A549 (cell line): ENCODE data around the gene TBC1D14. TPM values are rescaled to one million over a fixed set of nuclear protein-coding genes. Genes with fewer than 3 reads are reported as not detected.
A peak's percentile ranks its signal among the peaks of the same experiment; 100 is the strongest.

Experiments
- ATAC-seq, 2 experiments: fragments of 200-7000 bp in 1 of 2; fragments of >200 bp in 1 of 2; cut with Nextera tagmentation in 1 of 2; cut with Tn5 transposase in 1 of 2; 3 replicates each; pipeline versions ENCODE4 v1.8.0 to v1.9.1; 2018 to 2020; ENCODE audit warnings: mild to moderate bottlenecking in 1 of 2, moderate library complexity in 1 of 2
- CTCF ChIA-PET: fragments of 300-600 bp; sonication (Branson Sonifier 250); formaldehyde crosslinking; extraction: SDS; loops from one replicate; lab custom pipeline; 2021; ENCODE audit warnings: antibody characterized with exemption, inconsistent platforms; lab: Yijun Ruan, JAX
- POLR2A ChIA-PET: fragments of 350-600 bp; formaldehyde crosslinking; extraction: SDS; loops from one replicate; lab custom pipeline; 2021; ENCODE audit warnings: antibody characterized with exemption, inconsistent platforms; lab: Yijun Ruan, JAX
- DNase-seq, 2 experiments: peaks; one replicate each; pipeline versions ENCODE4 v3.0.0 to v3.0.0-alpha.2; 2011 to 2016; ENCODE audit warnings: low read depth in 1 of 2, low spot score in 1 of 2
- FAIRE-seq: peaks from 2 replicates; lab custom pipeline; 2011; peaks lifted over from hg19 to GRCh38; lab: Jason Lieb, UNC
- H3K27ac ChIP-seq, 2 experiments: fragments of >200 bp; sonication (Bioruptor Twin); formaldehyde crosslinking; 3 replicates each; pipeline ENCODE4 v1.5.1; 2016 to 2017
- H3K4me1 ChIP-seq: fragments of >200 bp; sonication (Bioruptor Twin); formaldehyde crosslinking; 3 replicates; pipeline ENCODE4 v1.6.1; 2016
- H3K4me2 ChIP-seq: fragments of >200 bp; sonication (Bioruptor Twin); formaldehyde crosslinking; 3 replicates; pipeline ENCODE4 v1.6.1; 2016
- H3K4me3 ChIP-seq: fragments of >200 bp; sonication (Bioruptor Twin); formaldehyde crosslinking; 3 replicates; pipeline ENCODE4 v1.5.1; 2016
- H3K9me3 ChIP-seq: fragments of >200 bp; sonication (Bioruptor Twin); formaldehyde crosslinking; 3 replicates; pipeline ENCODE4 v1.6.1; 2016
- ATOH8 ChIP-seq: fragments of 250-450 bp; sonication (Bioruptor Pico); IDR thresholded peaks from 2 replicates; pipeline ENCODE4 v1.5.0; 2020; ENCODE audit warnings: low read depth, mild to moderate bottlenecking, moderate library complexity
- CEBPB ChIP-seq, 2 experiments: fragments of >200 bp in 1 of 2; sonication (Bioruptor Twin) in 1 of 2; formaldehyde crosslinking in 1 of 2; IDR thresholded peaks; 2 replicates each; pipeline ENCODE4 v1.6.1; 2012 to 2016
- CTCF ChIP-seq: fragments of >200 bp; sonication (Bioruptor Twin); formaldehyde crosslinking; IDR thresholded peaks from 3 replicates; pipeline ENCODE4 v1.5.1; 2016
- EHF ChIP-seq: fragments of 250-450 bp; sonication (Bioruptor Pico); IDR thresholded peaks from 2 replicates; pipeline ENCODE4 v1.5.0; 2020; ENCODE audit warnings: mild to moderate bottlenecking
- ELK1 ChIP-seq: fragments of 150-350 bp; IDR thresholded peaks from 2 replicates; pipeline ENCODE4 v1.6.1; 2014; ENCODE audit warnings: low read depth, mild to moderate bottlenecking, low read length
- EP300 ChIP-seq, 2 experiments: fragments of >200 bp; sonication (Bioruptor Twin); formaldehyde crosslinking; IDR thresholded peaks; 2 replicates in 1 of 2; 3 replicates in 1 of 2; pipeline ENCODE4 v1.6.1; 2016 to 2017
- FOSB ChIP-seq: fragments of 250-450 bp; sonication (Bioruptor Pico); IDR thresholded peaks from 2 replicates; pipeline ENCODE4 v1.5.0; 2020; ENCODE audit warnings: mild to moderate bottlenecking, moderate library complexity
- FOSL2 ChIP-seq, 2 experiments: fragments of 450-650 bp in 1 of 2; fragments of >200 bp in 1 of 2; sonication (Bioruptor Twin) in 1 of 2; formaldehyde crosslinking; IDR thresholded peaks; 2 replicates each; pipeline versions ENCODE4 v1.5.0 to v1.6.1; 2016 to 2020; ENCODE audit warnings: mild to moderate bottlenecking in 1 of 2, moderate library complexity in 1 of 2
- HDAC2 ChIP-seq: fragments of 200-600 bp; sonication (generic); IDR thresholded peaks from 2 replicates; pipeline ENCODE4 v1.6.1; 2016
- HOXB13 ChIP-seq: fragments of 250-450 bp; sonication (Bioruptor Pico); IDR thresholded peaks from 2 replicates; pipeline ENCODE4 v1.5.0; 2020; ENCODE audit warnings: low read depth, mild to moderate bottlenecking, moderate library complexity
- JUN ChIP-seq, 2 experiments: fragments of >200 bp; sonication (Bioruptor Twin); formaldehyde crosslinking; IDR thresholded peaks; 2 replicates in 1 of 2; 3 replicates in 1 of 2; pipeline ENCODE4 v1.6.1; 2016 to 2017
- MAZ ChIP-seq: fragments of 150-350 bp; IDR thresholded peaks from 2 replicates; pipeline ENCODE4 v1.6.1; 2014; ENCODE audit warnings: antibody characterized with exemption, low read depth, low read length, borderline replicate concordance
- MYC ChIP-seq: IDR thresholded peaks from 2 replicates; pipeline ENCODE4 v1.6.1; 2012; ENCODE audit warnings: mild to moderate bottlenecking, inconsistent platforms, low read length, improper control_type of control experiment, borderline replicate concordance
- NFE2L2 ChIP-seq: fragments of 150-350 bp; conservative IDR thresholded peaks from 2 replicates; pipeline ENCODE4 v1.6.1; 2014; ENCODE audit warnings: low read length
- RNF2 ChIP-seq: fragments of 200-600 bp; sonication (generic); IDR thresholded peaks from 2 replicates; pipeline ENCODE4 v1.6.1; 2016; ENCODE audit warnings: low read depth, mild to moderate bottlenecking, antibody characterized with exemption, moderate library complexity, borderline replicate concordance
- TFCP2L1 ChIP-seq: fragments of 250-450 bp; sonication (Bioruptor Pico); IDR thresholded peaks from 2 replicates; pipeline ENCODE4 v1.5.0; 2021; ENCODE audit warnings: mild to moderate bottlenecking
- ZC3H11A ChIP-seq: fragments of 450-650 bp; IDR thresholded peaks from 2 replicates; pipeline ENCODE4 v1.6.1; 2014; ENCODE audit warnings: antibody characterized with exemption, mild to moderate bottlenecking
- ZFP36 ChIP-seq: fragments of 450-650 bp; IDR thresholded peaks from 2 replicates; pipeline ENCODE4 v1.6.1; 2014; ENCODE audit warnings: borderline replicate concordance; ENCODE audit not compliant: partially characterized antibody
- WGBS: methylation state at CpG from one replicate; pipeline ENCODE4 v1.1.6; 2017; ENCODE audit errors: missing lambda C conversion rate; 5-methylcytosine and 5-hydroxymethylcytosine counted together
- polyA plus RNA-seq, 4 experiments: library from polyadenylated mRNA; depleted of rRNA in 3 of 4; stranded (reverse); fragments of >200 nt; fragmentation: RNase III in 1 of 4; extraction: RNeasy Plus Mini Kit Qiagen cat#74134 plus additional on column Dnase treatment in 1 of 4; gene quantifications; 2 replicates in 3 of 4; 3 replicates in 1 of 4; pipeline ENCODE4 v1.2.3, GENCODE V29; 2011 to 2017
- TF ChIP-seq, protein P1 (sequence below): IDR thresholded peaks from 2 replicates; pipeline ENCODE4 v1.6.1; 2012

TBC1D14 gene
- polyA plus RNA-seq, 2 of the 4 experiments (the other 2 are of a cell fraction): 30.2 to 39.0 TPM

DNA sequence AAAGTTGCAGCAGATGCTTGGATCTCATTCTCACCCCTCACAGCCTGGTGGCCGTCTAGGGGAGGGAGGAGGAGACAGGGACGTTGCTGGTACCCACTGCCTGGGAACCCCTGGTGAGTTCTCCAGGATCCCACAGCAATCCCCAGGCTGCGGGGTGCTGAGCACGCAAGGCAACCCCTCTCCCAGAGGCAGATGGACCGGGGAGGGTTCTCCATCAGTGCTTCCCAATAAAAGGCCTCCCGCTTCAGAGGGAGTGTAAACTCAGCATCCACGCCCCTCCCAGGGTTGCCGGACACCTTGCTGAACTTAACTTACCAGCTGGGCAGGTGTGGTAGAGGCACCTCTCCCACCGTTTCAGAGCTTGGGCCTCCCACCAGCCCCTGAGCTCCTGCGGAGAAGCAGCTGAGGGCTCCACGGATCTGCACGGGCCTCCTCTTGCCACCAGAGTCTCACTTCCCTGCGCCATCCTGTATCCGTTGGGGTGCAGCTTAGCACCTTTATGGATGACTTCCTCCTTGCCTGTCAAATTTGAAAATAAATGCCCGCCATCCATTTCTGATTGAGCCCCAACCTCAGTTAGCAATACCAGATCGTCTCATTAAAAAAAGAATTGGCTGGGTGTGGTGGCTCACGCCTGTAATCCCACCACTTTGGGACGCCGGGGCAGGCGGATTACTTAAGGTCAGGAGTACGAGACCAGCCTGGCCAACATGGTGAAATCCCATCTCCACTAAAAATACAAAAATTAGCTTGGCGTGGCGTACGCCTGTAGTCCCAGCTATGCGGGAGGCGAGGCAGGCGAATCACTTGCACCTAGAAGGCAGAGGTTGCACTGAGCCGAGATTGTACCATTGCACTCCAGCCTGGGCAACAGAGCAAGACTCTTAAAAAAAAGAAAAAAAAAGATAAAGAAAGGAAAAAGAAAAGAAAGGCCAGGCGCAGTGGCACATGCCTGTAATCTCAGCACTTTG is 14.8 kb upstream of the TBC1D14 start:
- H3K9me3 ChIP-seq: peaks cover 11% of the 10 kb centered on the region; the same call in 2 of the 3 replicates
- no peak overlapping the region for H3K4me3 ChIP-seq
- H3K4me2 ChIP-seq: peak overlapping the region; percentile 64; the same call in 2 of the 3 replicates
- POLR2A ChIA-PET: no interaction called here
- CTCF ChIA-PET: interaction anchor here (0.8 to 2.1 kb wide), 10 partner anchors 9 to 205 kb away, joined by 3 to 6 read pairs (median 4); no protein-coding TSS in a partner anchor
- no peak for FAIRE-seq
- no peak for DNase-seq
- H3K27ac ChIP-seq: peak overlapping the region; percentile 90 to 95
- 92% methylated on average over 23 of the region's 29 CpGs for WGBS
- ATAC-seq: no peak
- TF ChIP-seq NFE2L2: no peak
- TF ChIP-seq TFCP2L1 (CRISPR knock-in tag): no peak
- no peak for TF ChIP-seq EHF (CRISPR knock-in tag)
- TF ChIP-seq HOXB13: no peak
- no peak for TF ChIP-seq CTCF
- no peak for TF ChIP-seq JUN (IDR thresholded peaks at IDR 0.05)
- no peak for TF ChIP-seq MAZ
- TF ChIP-seq EP300 (IDR thresholded peaks at IDR 0.05): no peak
- TF ChIP-seq ZC3H11A: no peak
- TF ChIP-seq ELK1: no peak
- no peak for TF ChIP-seq HDAC2
- TF ChIP-seq FOSB: no peak
- no peak for TF ChIP-seq ZFP36
- no peak for TF ChIP-seq ATOH8 (CRISPR knock-in tag)
- TF ChIP-seq FOSL2 (IDR thresholded peaks at IDR 0.05): no peak
- TF ChIP-seq FOSL2 (CRISPR knock-in tag; IDR thresholded peaks at IDR 0.05): no peak
- H3K4me1 ChIP-seq: peaks cover 37% of the 10 kb centered on the region

DNA sequence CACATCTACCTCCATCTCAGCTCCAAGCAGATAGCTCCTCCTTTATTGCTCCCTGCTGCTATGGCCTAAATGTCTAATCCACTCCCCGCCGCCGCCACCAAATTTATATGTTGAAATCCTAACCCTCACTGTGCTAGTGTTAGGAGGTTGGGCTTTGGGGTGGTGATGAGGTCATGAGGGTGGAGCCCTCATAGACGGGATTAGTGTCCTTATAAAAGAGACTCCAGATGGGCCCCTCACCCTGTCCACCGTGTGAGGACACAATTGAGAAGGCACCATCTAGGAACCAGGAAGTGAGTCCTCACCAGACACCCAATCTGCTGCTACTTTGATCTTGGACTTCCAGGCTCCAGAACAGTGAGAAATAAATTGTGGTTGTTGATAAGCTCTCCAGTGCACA is 13.6 kb upstream of the TBC1D14 start:
- Histone ChIP-seq H3K27ac (peak overlapping the region; percentile 49 to 95; a peak in 5 of 6 replicates), H3K4me3 (no peak overlapping the region), H3K4me2 (no peak overlapping the region), H3K9me3 (no peaks in the 10 kb centered on the region; the same call in 2 of the 3 replicates), H3K4me1 (peaks cover 37% of the 10 kb centered on the region)
- no peak for TF ChIP-seq RNF2
- CTCF ChIA-PET: interaction anchor here (0.7 to 2.3 kb wide), 8 partner anchors 10 to 206 kb away, joined by 3 to 10 read pairs (median 4); partner anchors contain the start of gene TBC1D14
- POLR2A ChIA-PET: no interaction called here
- FAIRE-seq: no peak
- DNase-seq: no peak
- 90% methylated on average over 5 of the region's 5 CpGs for WGBS
- ATAC-seq: no peak

DNA sequence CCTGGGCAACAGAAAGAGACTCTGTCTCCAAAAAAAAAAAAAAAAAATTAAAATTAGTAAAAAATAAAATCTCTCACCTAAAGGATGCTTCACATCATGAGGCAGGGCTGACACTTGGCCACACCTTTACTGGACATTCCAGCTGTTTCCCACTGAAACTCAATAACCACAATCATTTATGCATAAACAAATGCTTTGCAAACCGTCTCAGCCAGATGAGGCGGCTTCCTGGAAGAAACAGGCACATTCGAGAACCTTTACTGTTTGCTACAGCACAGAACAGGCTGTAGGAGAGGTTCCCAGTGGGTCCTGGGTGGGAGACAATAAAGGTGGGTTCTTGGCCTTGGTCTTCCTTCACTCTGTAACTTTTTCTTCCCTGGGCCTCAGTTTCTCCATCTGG is 10.9 kb upstream of the TBC1D14 start:
- H3K4me2 ChIP-seq: no peak overlapping the region
- POLR2A ChIA-PET: interaction anchor here (0.7 to 1.9 kb wide), 2 partner anchors 10 to 198 kb away, joined by 4 to 9 read pairs; partner anchors contain the start of gene TBC1D14
- no peak for ATAC-seq
- TF ChIP-seq FOSL2 (IDR thresholded peaks at IDR 0.05) (no peak), FOSL2 (CRISPR knock-in tag; IDR thresholded peaks at IDR 0.05) (no peak), MYC (no peak), CEBPB (IDR thresholded peaks at IDR 0.05) (no peak)
- TF ChIP-seq, protein P1, sequence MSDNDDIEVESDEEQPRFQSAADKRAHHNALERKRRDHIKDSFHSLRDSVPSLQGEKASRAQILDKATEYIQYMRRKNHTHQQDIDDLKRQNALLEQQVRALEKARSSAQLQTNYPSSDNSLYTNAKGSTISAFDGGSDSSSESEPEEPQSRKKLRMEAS: no peak
- TF ChIP-seq, all 56 proteins: peak for 0
- no peak overlapping the region for H3K4me3 ChIP-seq
- H3K27ac ChIP-seq: 0 out of 6 replicates have a peak overlapping the region, but pooled peaks of 1 of the 2 experiments have one; percentile 22
- no peaks in the 10 kb centered on the region for H3K9me3 ChIP-seq
- H3K4me1 ChIP-seq: peaks cover 10% of the 10 kb centered on the region
- 91% methylated on average over 3 of the region's 3 CpGs for WGBS
- no peak for DNase-seq
- CTCF ChIA-PET: interaction anchor here (1.3 to 1.9 kb wide), 3 partner anchors 9 to 183 kb away, joined by 3 to 10 read pairs (median 4); no protein-coding TSS in a partner anchor
- FAIRE-seq: no peak
